ENCODE results near the gene CNKSR3. TPM values are rescaled to one million over a fixed set of nuclear protein-coding genes. Genes with fewer than 3 reads are reported as not detected.
A peak's percentile ranks its signal among the peaks of the same experiment; 100 is the strongest.

The CNKSR3 gene
- total and polyA plus RNA-seq, 5 donors from 2014 or later, result 0.25 TPM; not detected in 4

- H3K27ac Mint-ChIP-seq, result no peak overlapping the region
- no peaks in the 10 kb centered on the region for H3K4me1 ChIP-seq (ENCODE audit: control insufficient read depth, insufficient read depth, low read length, poor library complexity, severe bottlenecking)
- H3K36me3 ChIP-seq (ENCODE audit: control insufficient read depth, insufficient read depth, low read length), result no peaks in the 10 kb centered on the region
- H3K4me1 Mint-ChIP-seq, result peaks cover 0 to 5% (median 4%) of the 10 kb centered on the region in 4 donors
- no peaks in the 10 kb centered on the region for H3K36me3 Mint-ChIP-seq
- ATAC-seq (ENCODE audit: low read depth in 2 of 2) (no peak), DNase-seq (no peak)
- H3K9me3 ChIP-seq (ENCODE audit: control insufficient read depth in 2 of 2, low read length in 2 of 2), result no peaks in the 10 kb centered on the region
- no peak overlapping the region for H3K4me3 ChIP-seq (ENCODE audit: low read depth, low read length)
- H3K9me3 Mint-ChIP-seq, result no peaks in the 10 kb centered on the region
- H3K27me3 ChIP-seq (ENCODE audit: control insufficient read depth, insufficient read depth, low read length), result no peaks in the 10 kb centered on the region
- no peak overlapping the region for H3K4me3 Mint-ChIP-seq
- H3K27ac ChIP-seq (ENCODE audit: insufficient read depth, low read length, poor library complexity, severe bottlenecking), result no peak overlapping the region
- H3K27me3 Mint-ChIP-seq, result peaks cover 14% of the 10 kb centered on the region
These were observed 18.7 kb downstream of the CNKSR3 start for GRCh38 chr6:154491567-154492470.

GRCh38 chr6:154489822-154490221, 20.7 kb downstream of the CNKSR3 start:
- Mint-ChIP-seq H3K27ac (no peak overlapping the region), H3K9me3 (no peaks in the 10 kb centered on the region), H3K27me3 (peaks cover 14% of the 10 kb centered on the region), H3K36me3 (no peaks in the 10 kb centered on the region), H3K4me3 (no peak overlapping the region), H3K4me1 (peaks cover 0 to 10% (median 5%) of the 10 kb centered on the region in 4 donors)
- H3K27ac ChIP-seq (ENCODE audit: insufficient read depth, low read length, poor library complexity, severe bottlenecking), result no peak overlapping the region
- ATAC-seq (ENCODE audit: low read depth in 2 of 2) (no peak), DNase-seq (no peak)
- H3K27me3 ChIP-seq (ENCODE audit: control insufficient read depth, insufficient read depth, low read length), result no peaks in the 10 kb centered on the region
- no peaks in the 10 kb centered on the region for H3K36me3 ChIP-seq (ENCODE audit: control insufficient read depth, insufficient read depth, low read length)
- no peaks in the 10 kb centered on the region for H3K4me1 ChIP-seq (ENCODE audit: control insufficient read depth, insufficient read depth, low read length, poor library complexity, severe bottlenecking)
- H3K4me3 ChIP-seq (ENCODE audit: low read depth, low read length), result no peak overlapping the region
- no peaks in the 10 kb centered on the region for H3K9me3 ChIP-seq (ENCODE audit: control insufficient read depth in 2 of 2, low read length in 2 of 2)

GRCh38 chr6:154488802-154489437, 21.6 kb downstream of the CNKSR3 start:
- peaks cover 14% of the 10 kb centered on the region for H3K27me3 Mint-ChIP-seq
- DNase-seq, result no peak
- H3K36me3 Mint-ChIP-seq, result no peaks in the 10 kb centered on the region
- no peak overlapping the region for H3K27ac ChIP-seq (ENCODE audit: insufficient read depth, low read length, poor library complexity, severe bottlenecking)
- no peaks in the 10 kb centered on the region for H3K36me3 ChIP-seq (ENCODE audit: control insufficient read depth, insufficient read depth, low read length)
- no peak overlapping the region for H3K4me3 ChIP-seq (ENCODE audit: low read depth, low read length)
- no peak overlapping the region for H3K4me3 Mint-ChIP-seq
- no peaks in the 10 kb centered on the region for H3K4me1 ChIP-seq (ENCODE audit: control insufficient read depth, insufficient read depth, low read length, poor library complexity, severe bottlenecking)
- H3K4me1 Mint-ChIP-seq, result peaks cover 0 to 10% (median 5%) of the 10 kb centered on the region in 4 donors
- peak overlapping the region in 1 of 3 donors; percentile 34 for H3K27ac Mint-ChIP-seq
- H3K27me3 ChIP-seq (ENCODE audit: control insufficient read depth, insufficient read depth, low read length), result no peaks in the 10 kb centered on the region
- no peak for ATAC-seq (ENCODE audit: low read depth in 2 of 2)
- no peaks in the 10 kb centered on the region for H3K9me3 Mint-ChIP-seq
- no peaks in the 10 kb centered on the region for H3K9me3 ChIP-seq (ENCODE audit: control insufficient read depth in 2 of 2, low read length in 2 of 2)

GRCh38 chr6:154488248-154488593, 22.3 kb downstream of the CNKSR3 start:
- peak overlapping the region in 1 of 4 donors; percentile 27 for H3K4me3 Mint-ChIP-seq
- Histone ChIP-seq H3K4me3 (ENCODE audit: low read depth, low read length) (no peak overlapping the region), H3K36me3 (ENCODE audit: control insufficient read depth, insufficient read depth, low read length) (no peaks in the 10 kb centered on the region), H3K9me3 (ENCODE audit: control insufficient read depth in 2 of 2, low read length in 2 of 2) (no peaks in the 10 kb centered on the region), H3K27ac (ENCODE audit: insufficient read depth, low read length, poor library complexity, severe bottlenecking) (no peak overlapping the region), H3K27me3 (ENCODE audit: control insufficient read depth, insufficient read depth, low read length) (no peaks in the 10 kb centered on the region), H3K4me1 (ENCODE audit: control insufficient read depth, insufficient read depth, low read length, poor library complexity, severe bottlenecking) (no peaks in the 10 kb centered on the region)
- peaks cover 0 to 10% (median 5%) of the 10 kb centered on the region in 4 donors for H3K4me1 Mint-ChIP-seq
- no peak for ATAC-seq (ENCODE audit: low read depth in 2 of 2)
- no peaks in the 10 kb centered on the region for H3K9me3 Mint-ChIP-seq
- peaks cover 14% of the 10 kb centered on the region for H3K27me3 Mint-ChIP-seq
- no peaks in the 10 kb centered on the region for H3K36me3 Mint-ChIP-seq
- DNase-seq, result no peak
- H3K27ac Mint-ChIP-seq, result no peak overlapping the region

- Mint-ChIP-seq H3K4me1 (peaks cover 0 to 10% (median 5%) of the 10 kb centered on the region in 4 donors), H3K4me3 (peak overlapping the region in 1 of 4 donors; percentile 27), H3K9me3 (no peaks in the 10 kb centered on the region), H3K27me3 (peaks cover 17% of the 10 kb centered on the region), H3K27ac (no peak overlapping the region), H3K36me3 (no peaks in the 10 kb centered on the region)
- no peak overlapping the region for H3K27ac ChIP-seq (ENCODE audit: insufficient read depth, low read length, poor library complexity, severe bottlenecking)
- H3K36me3 ChIP-seq (ENCODE audit: control insufficient read depth, insufficient read depth, low read length), result no peaks in the 10 kb centered on the region
- no peaks in the 10 kb centered on the region for H3K27me3 ChIP-seq (ENCODE audit: control insufficient read depth, insufficient read depth, low read length)
- ATAC-seq (ENCODE audit: low read depth in 2 of 2) (no peak), DNase-seq (no peak)
- no peaks in the 10 kb centered on the region for H3K4me1 ChIP-seq (ENCODE audit: control insufficient read depth, insufficient read depth, low read length, poor library complexity, severe bottlenecking)
- no peaks in the 10 kb centered on the region for H3K9me3 ChIP-seq (ENCODE audit: control insufficient read depth in 2 of 2, low read length in 2 of 2)
- H3K4me3 ChIP-seq (ENCODE audit: low read depth, low read length), result no peak overlapping the region
These were observed 22.9 kb downstream of the CNKSR3 start for GRCh38 chr6:154487367-154488247.

GRCh38 chr6:154485815-154486214, 24.7 kb downstream of the CNKSR3 start:
- Histone ChIP-seq H3K4me3 (ENCODE audit: low read depth, low read length) (no peak overlapping the region), H3K27ac (ENCODE audit: insufficient read depth, low read length, poor library complexity, severe bottlenecking) (no peak overlapping the region), H3K9me3 (ENCODE audit: control insufficient read depth in 2 of 2, low read length in 2 of 2) (no peaks in the 10 kb centered on the region), H3K36me3 (ENCODE audit: control insufficient read depth, insufficient read depth, low read length) (no peaks in the 10 kb centered on the region), H3K27me3 (ENCODE audit: control insufficient read depth, insufficient read depth, low read length) (no peaks in the 10 kb centered on the region), H3K4me1 (ENCODE audit: control insufficient read depth, insufficient read depth, low read length, poor library complexity, severe bottlenecking) (no peaks in the 10 kb centered on the region)
- DNase-seq (no peak), ATAC-seq (ENCODE audit: low read depth in 2 of 2) (no peak)
- peak overlapping the region in 1 of 3 donors; percentile 25 for H3K27ac Mint-ChIP-seq
- no peaks in the 10 kb centered on the region for H3K36me3 Mint-ChIP-seq
- H3K4me3 Mint-ChIP-seq, result no peak overlapping the region
- H3K27me3 Mint-ChIP-seq, result peaks cover 23% of the 10 kb centered on the region
- H3K4me1 Mint-ChIP-seq, result peaks cover 0 to 10% (median 5%) of the 10 kb centered on the region in 4 donors
- no peaks in the 10 kb centered on the region for H3K9me3 Mint-ChIP-seq

GRCh38 chr6:154484942-154485341, 25.5 kb downstream of the CNKSR3 start:
- ATAC-seq (ENCODE audit: low read depth in 2 of 2) (no peak), DNase-seq (no peak)
- no peak overlapping the region for H3K4me3 ChIP-seq (ENCODE audit: low read depth, low read length)
- H3K4me1 Mint-ChIP-seq, result peaks cover 0 to 10% (median 4%) of the 10 kb centered on the region in 4 donors
- H3K9me3 ChIP-seq (ENCODE audit: control insufficient read depth in 2 of 2, low read length in 2 of 2), result no peaks in the 10 kb centered on the region
- no peaks in the 10 kb centered on the region for H3K9me3 Mint-ChIP-seq
- H3K4me3 Mint-ChIP-seq, result no peak overlapping the region
- peaks cover 21% of the 10 kb centered on the region for H3K27me3 Mint-ChIP-seq
- H3K36me3 Mint-ChIP-seq, result no peaks in the 10 kb centered on the region
- H3K27me3 ChIP-seq (ENCODE audit: control insufficient read depth, insufficient read depth, low read length), result no peaks in the 10 kb centered on the region
- no peak overlapping the region for H3K27ac Mint-ChIP-seq
- no peak overlapping the region for H3K27ac ChIP-seq (ENCODE audit: insufficient read depth, low read length, poor library complexity, severe bottlenecking)
- H3K36me3 ChIP-seq (ENCODE audit: control insufficient read depth, insufficient read depth, low read length), result no peaks in the 10 kb centered on the region
- H3K4me1 ChIP-seq (ENCODE audit: control insufficient read depth, insufficient read depth, low read length, poor library complexity, severe bottlenecking), result no peaks in the 10 kb centered on the region
